ENCODE results near the gene PKP4. TPM values are rescaled to one million over a fixed set of nuclear protein-coding genes. Genes with fewer than 3 reads are reported as not detected.

The PKP4 gene
- total RNA-seq, 2 experiments from 2014 or later: 52.9 to 57.0 TPM

- Mint-ChIP-seq H3K36me3 (ENCODE audit: low read depth) (peaks cover 6% of the 10 kb centered on the region), H3K9me3 (no peaks in the 10 kb centered on the region)
These were observed 201.6 kb downstream of the PKP4 start for GRCh38 chr2:158658396-158658795.

GRCh38 chr2:158659483-158659882, 202.7 kb downstream of the PKP4 start:
- no peaks in the 10 kb centered on the region for H3K4me1 Mint-ChIP-seq (ENCODE audit: low read depth)
- no peaks in the 10 kb centered on the region for H3K27me3 Mint-ChIP-seq (ENCODE audit: low read depth)
- no peak for DNase-seq
- H3K9me3 Mint-ChIP-seq: no peaks in the 10 kb centered on the region
- H3K27ac Mint-ChIP-seq: no peak overlapping the region
- CTCF ChIA-PET: interaction anchor here (1.5 kb wide), 1 partner anchor 95 kb away, joined by 3 read pairs; no protein-coding TSS in a partner anchor
- peaks cover 6% of the 10 kb centered on the region for H3K36me3 Mint-ChIP-seq (ENCODE audit: low read depth)
- intact Hi-C loops (cut with micrococcal nuclease): no loop called here
- H3K4me3 Mint-ChIP-seq: no peak overlapping the region

More at GRCh38 chr2:158658396-158658795, 201.6 kb downstream of the PKP4 start:
- H3K4me3 Mint-ChIP-seq: no peak overlapping the region
- no peak for DNase-seq
- intact Hi-C loops (cut with micrococcal nuclease): no loop called here
- H3K4me1 Mint-ChIP-seq (ENCODE audit: low read depth): no peaks in the 10 kb centered on the region
- H3K27ac Mint-ChIP-seq: no peak overlapping the region
- no peaks in the 10 kb centered on the region for H3K27me3 Mint-ChIP-seq (ENCODE audit: low read depth)
- CTCF ChIA-PET: interaction anchor here (1.1 to 1.5 kb wide), 2 partner anchors 13 to 96 kb away, joined by 3 read pairs; no protein-coding TSS in a partner anchor

GRCh38 chr2:158661231-158661630, 204.5 kb downstream of the PKP4 start:
- Mint-ChIP-seq H3K9me3 (no peaks in the 10 kb centered on the region), H3K4me1 (ENCODE audit: low read depth) (no peaks in the 10 kb centered on the region), H3K27ac (no peak overlapping the region), H3K36me3 (ENCODE audit: low read depth) (peaks cover 6% of the 10 kb centered on the region), H3K27me3 (ENCODE audit: low read depth) (no peaks in the 10 kb centered on the region), H3K4me3 (no peak overlapping the region)
- intact Hi-C loops (cut with micrococcal nuclease): no loop called here
- CTCF ChIA-PET: no interaction called here
- DNase-seq: no peak

- intact Hi-C loops (cut with micrococcal nuclease): no loop called here
- H3K9me3 Mint-ChIP-seq: no peaks in the 10 kb centered on the region
- CTCF ChIA-PET: no interaction called here
- H3K4me1 Mint-ChIP-seq (ENCODE audit: low read depth): no peaks in the 10 kb centered on the region
- H3K36me3 Mint-ChIP-seq (ENCODE audit: low read depth): peaks cover 6% of the 10 kb centered on the region
- no peak for DNase-seq
- no peaks in the 10 kb centered on the region for H3K27me3 Mint-ChIP-seq (ENCODE audit: low read depth)
- no peak overlapping the region for H3K4me3 Mint-ChIP-seq
- no peak overlapping the region for H3K27ac Mint-ChIP-seq
These were observed 205.7 kb downstream of the PKP4 start for GRCh38 chr2:158662421-158662820.

GRCh38 chr2:158663796-158664195, 207.0 kb downstream of the PKP4 start:
- H3K36me3 Mint-ChIP-seq (ENCODE audit: low read depth): peaks cover 11% of the 10 kb centered on the region
- intact Hi-C loops (cut with micrococcal nuclease): no loop called here
- no peaks in the 10 kb centered on the region for H3K4me1 Mint-ChIP-seq (ENCODE audit: low read depth)
- no peaks in the 10 kb centered on the region for H3K27me3 Mint-ChIP-seq (ENCODE audit: low read depth)
- DNase-seq: no peak
- H3K4me3 Mint-ChIP-seq: no peak overlapping the region
- H3K27ac Mint-ChIP-seq: no peak overlapping the region
- H3K9me3 Mint-ChIP-seq: no peaks in the 10 kb centered on the region
- CTCF ChIA-PET: no interaction called here

- Mint-ChIP-seq H3K36me3 (ENCODE audit: low read depth) (peaks cover 12% of the 10 kb centered on the region), H3K4me1 (ENCODE audit: low read depth) (no peaks in the 10 kb centered on the region), H3K4me3 (no peak overlapping the region), H3K27me3 (ENCODE audit: low read depth) (no peaks in the 10 kb centered on the region), H3K9me3 (no peaks in the 10 kb centered on the region), H3K27ac (no peak overlapping the region)
- CTCF ChIA-PET: no interaction called here
- no peak for DNase-seq
- intact Hi-C loops (cut with micrococcal nuclease): no loop called here
These were observed 208.2 kb downstream of the PKP4 start for GRCh38 chr2:158664987-158665386.

- H3K9me3 Mint-ChIP-seq: no peaks in the 10 kb centered on the region
- no peaks in the 10 kb centered on the region for H3K27me3 Mint-ChIP-seq (ENCODE audit: low read depth)
- H3K4me3 Mint-ChIP-seq: no peak overlapping the region
- DNase-seq: no peak
- H3K36me3 Mint-ChIP-seq (ENCODE audit: low read depth): peaks cover 10% of the 10 kb centered on the region
- no peak overlapping the region for H3K27ac Mint-ChIP-seq
- intact Hi-C loops (cut with micrococcal nuclease): no loop called here
- no peaks in the 10 kb centered on the region for H3K4me1 Mint-ChIP-seq (ENCODE audit: low read depth)
- CTCF ChIA-PET: no interaction called here
These were observed 209.0 kb downstream of the PKP4 start for GRCh38 chr2:158665536-158666302.

- intact Hi-C loops (cut with micrococcal nuclease): no loop called here
- H3K9me3 Mint-ChIP-seq: no peaks in the 10 kb centered on the region
- H3K27ac Mint-ChIP-seq: no peak overlapping the region
- DNase-seq: no peak
- no peaks in the 10 kb centered on the region for H3K27me3 Mint-ChIP-seq (ENCODE audit: low read depth)
- no peaks in the 10 kb centered on the region for H3K4me1 Mint-ChIP-seq (ENCODE audit: low read depth)
- peaks cover 10% of the 10 kb centered on the region for H3K36me3 Mint-ChIP-seq (ENCODE audit: low read depth)
- no peak overlapping the region for H3K4me3 Mint-ChIP-seq
- CTCF ChIA-PET: no interaction called here
These were observed 210.2 kb downstream of the PKP4 start for GRCh38 chr2:158666969-158667368.

GRCh38 chr2:158667586-158667985, 210.8 kb downstream of the PKP4 start:
- no peak overlapping the region for H3K4me3 Mint-ChIP-seq
- intact Hi-C loops (cut with micrococcal nuclease): no loop called here
- CTCF ChIA-PET: interaction anchor here (0.6 kb wide), 1 partner anchor 39 kb away, joined by 3 read pairs; no protein-coding TSS in a partner anchor

GRCh38 chr2:158668001-158668765, 211.4 kb downstream of the PKP4 start:
- CTCF ChIA-PET: interaction anchor here (0.6 kb wide), 2 partner anchors 38 to 1318 kb away, joined by 3 to 4 read pairs; no protein-coding TSS in a partner anchor
- no peak for DNase-seq
- Mint-ChIP-seq H3K36me3 (ENCODE audit: low read depth) (peaks cover 10% of the 10 kb centered on the region), H3K4me3 (no peak overlapping the region), H3K4me1 (ENCODE audit: low read depth) (no peaks in the 10 kb centered on the region), H3K27ac (no peak overlapping the region), H3K27me3 (ENCODE audit: low read depth) (no peaks in the 10 kb centered on the region), H3K9me3 (no peaks in the 10 kb centered on the region)
- intact Hi-C loops (cut with micrococcal nuclease): no loop called here

More at GRCh38 chr2:158667586-158667985, 210.8 kb downstream of the PKP4 start:
- H3K4me1 Mint-ChIP-seq (ENCODE audit: low read depth): no peaks in the 10 kb centered on the region
- no peak overlapping the region for H3K27ac Mint-ChIP-seq
- H3K9me3 Mint-ChIP-seq: no peaks in the 10 kb centered on the region
- no peak for DNase-seq
- peaks cover 10% of the 10 kb centered on the region for H3K36me3 Mint-ChIP-seq (ENCODE audit: low read depth)
- no peaks in the 10 kb centered on the region for H3K27me3 Mint-ChIP-seq (ENCODE audit: low read depth)

- no peak overlapping the region for H3K27ac Mint-ChIP-seq
- intact Hi-C loops (cut with micrococcal nuclease): no loop called here
- H3K36me3 Mint-ChIP-seq (ENCODE audit: low read depth): peaks cover 15% of the 10 kb centered on the region
- H3K27me3 Mint-ChIP-seq (ENCODE audit: low read depth): no peaks in the 10 kb centered on the region
- DNase-seq: no peak
- no peaks in the 10 kb centered on the region for H3K9me3 Mint-ChIP-seq
- H3K4me3 Mint-ChIP-seq: no peak overlapping the region
- H3K4me1 Mint-ChIP-seq (ENCODE audit: low read depth): no peaks in the 10 kb centered on the region
- CTCF ChIA-PET: no interaction called here
These were observed 213.5 kb downstream of the PKP4 start for GRCh38 chr2:158670292-158670691.

GRCh38 chr2:158671360-158672245, 214.9 kb downstream of the PKP4 start:
- CTCF ChIA-PET: interaction anchor here (1.1 kb wide), 2 partner anchors 9 to 82 kb away, joined by 3 read pairs; no protein-coding TSS in a partner anchor
- peaks cover 18% of the 10 kb centered on the region for H3K36me3 Mint-ChIP-seq (ENCODE audit: low read depth)
- DNase-seq: no peak
- no peaks in the 10 kb centered on the region for H3K27me3 Mint-ChIP-seq (ENCODE audit: low read depth)
- H3K4me3 Mint-ChIP-seq: no peak overlapping the region
- no peaks in the 10 kb centered on the region for H3K4me1 Mint-ChIP-seq (ENCODE audit: low read depth)
- intact Hi-C loops (cut with micrococcal nuclease): no loop called here
- no peaks in the 10 kb centered on the region for H3K9me3 Mint-ChIP-seq
- no peak overlapping the region for H3K27ac Mint-ChIP-seq
